GM19023 (cell line): ENCODE data around the gene TOMM6.

ENCODE experiments used
- ATAC-seq: cut with Tn5 transposase; IDR thresholded peaks from one replicate; pipeline ENCODE4 v1.9.1; 2021; ENCODE audit warnings: mild to moderate bottlenecking, moderate library complexity; ENCODE audit not compliant: unreplicated experiment

Gene TOMM6

DNA sequence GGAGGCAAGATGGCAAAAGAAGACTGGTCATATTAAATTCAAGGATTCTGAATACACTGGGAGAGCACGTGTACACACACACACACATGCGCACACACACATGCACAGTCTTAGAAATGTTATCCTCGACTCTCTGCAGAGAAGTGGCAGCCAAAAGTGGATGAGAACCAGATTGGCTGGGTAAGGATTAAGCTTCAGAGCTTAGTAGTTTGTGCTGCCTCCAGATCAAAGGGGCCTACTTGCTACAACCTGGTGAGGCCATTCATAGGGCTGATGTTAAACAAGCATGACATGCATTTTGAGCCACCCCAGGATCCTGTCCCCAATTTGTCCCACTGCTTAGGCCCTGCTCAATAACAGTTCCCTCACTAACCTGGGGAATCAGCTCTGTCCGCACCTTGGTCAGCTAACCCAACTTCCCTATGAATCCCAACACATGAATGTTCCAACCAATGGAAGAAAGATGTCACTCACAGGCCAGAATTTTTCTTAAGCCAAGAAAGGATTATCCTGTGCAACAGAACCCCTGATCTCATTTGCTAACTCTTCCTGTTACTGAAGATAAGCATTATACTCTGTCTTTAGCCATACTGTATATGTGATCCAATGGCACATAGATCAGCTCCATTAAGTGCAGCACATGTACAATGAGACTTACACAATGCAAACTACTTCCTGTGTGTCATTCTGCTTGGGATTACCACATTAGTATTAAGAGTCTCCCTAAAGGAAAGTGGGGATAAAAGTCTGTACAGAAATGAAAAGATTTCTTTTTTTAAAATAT, 31.0 kb downstream of the TOMM6 start:
- no peak for ATAC-seq

DNA sequence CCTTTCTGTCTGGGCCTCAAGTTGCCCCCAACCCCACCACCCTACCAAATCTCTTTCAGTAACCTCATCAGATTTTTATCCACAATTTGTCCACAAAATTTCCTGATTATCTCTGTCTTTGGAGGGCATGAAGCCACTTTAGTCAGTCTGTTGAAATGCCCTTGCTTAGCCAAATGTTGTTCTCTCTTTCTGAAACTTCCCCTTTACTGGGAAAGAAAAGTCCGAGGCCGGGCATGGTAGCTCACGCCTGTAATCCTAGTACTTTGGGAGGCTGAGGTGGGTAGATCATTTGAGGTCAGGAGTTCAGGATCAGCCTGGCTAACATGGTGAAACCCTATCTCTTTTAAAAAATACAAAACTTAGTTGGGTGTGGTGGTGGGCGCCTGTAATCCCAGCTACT, 33.8 kb downstream of the TOMM6 start:
- ATAC-seq, result no peak

DNA sequence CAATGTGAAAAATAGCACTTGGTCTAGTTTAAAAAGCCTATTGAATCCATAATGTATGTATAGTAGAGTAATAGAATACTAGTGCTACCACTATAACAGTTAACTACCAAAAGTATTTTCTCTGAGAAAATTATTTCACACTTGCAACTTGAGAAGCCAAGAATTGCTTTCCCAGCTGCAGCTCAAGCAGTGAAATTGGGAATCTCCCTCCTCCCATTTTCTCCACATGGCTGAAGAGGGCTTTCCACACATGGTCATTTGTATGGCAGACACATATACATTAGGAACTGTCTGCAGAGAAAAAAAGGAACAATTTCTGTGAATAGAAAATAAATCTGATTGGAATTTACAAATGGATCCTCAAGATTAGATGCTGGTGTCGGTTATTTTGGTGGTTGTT, 34.5 kb downstream of the TOMM6 start:
- ATAC-seq, result no peak

DNA sequence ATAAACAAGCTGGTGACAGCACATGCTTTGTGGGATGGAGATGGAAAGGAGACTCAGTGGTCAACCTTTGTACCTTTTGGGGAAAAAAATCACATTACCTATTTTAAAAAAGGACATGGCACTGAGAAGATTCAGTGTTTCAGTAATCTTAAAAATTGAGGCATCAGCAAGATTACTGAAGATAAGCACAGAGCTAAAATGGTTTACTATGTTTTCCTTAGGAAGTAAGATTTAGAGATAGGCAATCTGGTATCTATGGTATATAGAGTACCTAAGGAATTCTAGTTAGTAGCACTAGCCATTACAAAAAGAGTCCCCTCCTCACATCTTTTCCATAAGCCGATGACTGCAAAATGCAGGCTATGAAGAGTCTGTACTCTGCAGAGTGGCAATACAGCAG, 35.7 kb downstream of the TOMM6 start:
- ATAC-seq, result no peak

DNA sequence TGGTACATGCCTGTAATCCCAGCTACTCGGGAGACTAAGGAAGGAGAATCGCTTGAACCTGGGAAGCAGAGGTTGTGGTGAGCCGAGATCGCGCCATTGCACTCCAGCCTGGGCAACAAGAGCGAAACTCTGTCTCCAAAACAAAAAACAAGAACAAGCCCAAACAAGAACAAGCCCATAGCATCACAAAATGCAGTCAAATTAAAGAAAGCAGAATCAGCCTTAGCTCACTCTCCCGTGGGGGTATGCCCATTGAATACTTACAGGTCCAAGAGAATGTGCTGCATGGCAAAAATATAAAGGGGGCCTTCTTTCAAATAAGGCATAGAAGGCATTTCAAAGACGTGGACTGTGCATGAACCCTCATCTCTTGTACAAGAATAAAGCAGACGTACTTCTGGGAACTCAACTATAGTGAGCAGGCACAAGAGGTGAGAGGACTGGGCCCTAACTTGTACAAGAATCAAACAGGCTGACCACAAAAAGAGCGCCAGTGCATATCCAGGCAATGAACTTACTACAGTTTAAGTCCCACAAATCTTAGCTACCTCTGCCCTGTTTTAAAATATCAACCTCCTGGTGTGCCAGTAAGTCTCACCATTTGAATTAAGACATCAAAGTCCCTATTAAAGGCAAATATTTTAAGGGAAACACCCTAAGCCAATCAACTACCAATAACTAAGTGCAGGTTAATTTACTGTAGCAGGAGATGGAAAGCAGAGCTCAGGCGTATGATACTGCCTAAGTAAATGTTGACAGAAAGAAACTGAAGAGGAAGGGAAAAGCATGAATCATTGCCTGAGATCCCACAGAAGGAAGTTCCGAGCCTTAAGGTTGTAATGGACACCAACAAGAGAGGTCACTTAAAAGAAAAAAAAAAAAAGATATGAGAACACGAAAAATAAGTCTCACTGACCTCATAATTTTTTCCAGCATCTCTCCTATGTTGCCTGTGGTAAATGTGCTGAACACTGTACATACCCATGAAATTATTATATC, 37.4 kb downstream of the TOMM6 start:
- ATAC-seq, result no peak

DNA sequence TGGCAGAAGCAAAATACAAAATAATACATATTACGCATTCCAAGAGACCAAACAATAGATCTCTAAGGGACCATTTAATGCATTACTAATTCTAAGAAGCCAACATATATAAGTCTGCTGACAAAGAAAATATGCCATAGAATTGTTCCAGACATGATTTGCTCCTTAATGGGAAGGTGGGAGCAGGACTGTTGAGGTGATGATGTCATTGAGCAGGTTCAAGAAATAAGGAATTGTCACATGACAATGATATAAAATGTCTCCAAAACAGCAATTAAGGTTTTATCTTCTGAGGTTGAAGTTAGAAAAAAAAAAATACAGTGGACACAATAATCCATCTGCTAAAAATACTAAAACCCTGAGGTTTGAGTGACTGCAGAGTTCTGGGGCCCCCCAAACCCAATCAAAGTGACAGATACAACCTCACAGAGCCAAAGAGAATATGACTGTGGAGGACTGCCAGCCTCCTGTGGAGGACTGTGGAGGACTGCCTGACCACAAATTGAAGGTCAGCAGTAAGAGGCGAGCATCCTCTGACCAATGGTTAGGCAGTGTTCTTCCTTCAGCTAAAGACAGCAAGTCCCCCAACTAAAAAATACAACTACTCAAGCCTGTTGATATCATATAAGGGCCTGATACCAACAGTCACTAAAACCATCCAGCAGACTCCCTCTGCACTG, 39.0 kb downstream of the TOMM6 start:
- no peak for ATAC-seq

DNA sequence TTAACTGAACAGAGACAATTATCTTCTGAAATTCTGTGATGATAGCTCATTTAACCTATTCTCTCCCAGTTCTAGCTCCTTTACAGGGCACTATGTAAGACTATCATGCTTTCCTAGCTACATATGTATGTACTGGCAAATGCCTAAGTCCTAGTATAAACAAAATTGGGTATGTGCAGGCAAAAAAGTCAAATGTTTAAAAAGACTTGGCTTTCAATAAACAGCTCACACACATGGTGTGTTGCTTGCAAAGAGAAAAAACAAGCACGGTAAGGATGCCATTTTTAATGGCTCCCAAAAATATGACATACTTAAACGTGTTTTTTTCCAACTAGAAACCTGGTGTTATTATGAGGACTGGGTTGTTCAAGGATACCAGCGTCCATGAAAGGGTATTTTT, 44.8 kb downstream of the TOMM6 start:
- no peak for ATAC-seq

DNA sequence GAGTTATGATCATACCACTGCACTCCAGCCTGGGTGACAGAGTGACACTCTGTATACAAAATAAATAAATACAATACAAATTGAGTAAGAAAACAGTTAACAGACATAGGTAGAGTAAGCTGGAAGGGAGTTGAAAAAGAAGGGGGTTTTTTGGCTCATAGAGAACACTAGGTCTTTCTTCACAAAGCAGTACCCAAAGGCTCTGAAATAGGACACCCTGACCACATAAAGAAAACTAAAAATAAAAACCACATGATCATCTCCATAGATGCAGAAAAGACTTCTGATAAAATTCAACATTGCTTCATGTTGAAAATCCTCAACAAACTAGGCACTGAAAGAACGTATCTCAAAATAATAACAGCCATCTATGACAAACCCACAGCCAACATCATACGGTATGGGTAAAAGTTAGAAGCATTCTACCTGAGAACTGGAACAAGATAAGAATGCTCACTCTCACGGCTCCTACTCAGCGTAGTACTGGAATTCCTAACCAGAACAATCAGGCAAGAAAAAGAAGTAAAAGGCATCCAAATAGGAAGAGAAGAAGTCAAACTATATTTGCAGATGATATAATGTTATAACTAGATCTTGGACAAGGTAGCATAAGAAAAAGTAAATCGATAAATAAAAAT, 48.6 kb downstream of the TOMM6 start:
- ATAC-seq, result no peak

DNA sequence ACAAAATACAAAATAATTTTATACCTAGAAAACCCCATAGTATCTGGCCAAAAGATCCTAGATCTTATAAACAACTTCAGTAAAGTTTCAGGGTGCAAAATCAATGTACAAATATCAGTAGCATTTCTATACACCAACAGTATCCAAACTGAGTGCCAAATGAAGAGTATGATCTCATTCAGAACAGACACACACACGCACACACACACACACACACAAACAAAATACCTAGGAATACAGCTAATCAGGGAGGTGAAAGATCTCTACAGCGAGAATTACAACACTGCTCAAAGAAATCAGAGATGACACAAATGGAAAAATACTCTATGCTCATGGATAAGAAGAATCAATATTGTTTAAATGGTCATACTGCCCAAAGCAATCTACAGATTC, 49.2 kb downstream of the TOMM6 start:
- no peak for ATAC-seq
